Prostate gland (tissue), 2 donors: ENCODE measurements around the gene CORO6.

Source experiments
- POLR2AphosphoS5 ChIP-seq: sonication (generic); formaldehyde crosslinking; IDR thresholded peaks from one replicate; pipeline ENCODE4 v1.6.1; 2017; ENCODE audit warnings: antibody characterized with exemption
- TF ChIP-seq, protein P1 (sequence below), 4 experiments: fragments of 200-600 bp in 2 of 4; fragments of 450-650 bp in 2 of 4; sonication (generic) in 2 of 4; IDR thresholded peaks; 1 replicate in 3 of 4; 2 replicates in 1 of 4; pipeline ENCODE4 v1.5.1; 2016 to 2019; ENCODE audit warnings: antibody characterized with exemption in 4 of 4, mild to moderate bottlenecking in 2 of 4, moderate library complexity in 2 of 4

DNA sequence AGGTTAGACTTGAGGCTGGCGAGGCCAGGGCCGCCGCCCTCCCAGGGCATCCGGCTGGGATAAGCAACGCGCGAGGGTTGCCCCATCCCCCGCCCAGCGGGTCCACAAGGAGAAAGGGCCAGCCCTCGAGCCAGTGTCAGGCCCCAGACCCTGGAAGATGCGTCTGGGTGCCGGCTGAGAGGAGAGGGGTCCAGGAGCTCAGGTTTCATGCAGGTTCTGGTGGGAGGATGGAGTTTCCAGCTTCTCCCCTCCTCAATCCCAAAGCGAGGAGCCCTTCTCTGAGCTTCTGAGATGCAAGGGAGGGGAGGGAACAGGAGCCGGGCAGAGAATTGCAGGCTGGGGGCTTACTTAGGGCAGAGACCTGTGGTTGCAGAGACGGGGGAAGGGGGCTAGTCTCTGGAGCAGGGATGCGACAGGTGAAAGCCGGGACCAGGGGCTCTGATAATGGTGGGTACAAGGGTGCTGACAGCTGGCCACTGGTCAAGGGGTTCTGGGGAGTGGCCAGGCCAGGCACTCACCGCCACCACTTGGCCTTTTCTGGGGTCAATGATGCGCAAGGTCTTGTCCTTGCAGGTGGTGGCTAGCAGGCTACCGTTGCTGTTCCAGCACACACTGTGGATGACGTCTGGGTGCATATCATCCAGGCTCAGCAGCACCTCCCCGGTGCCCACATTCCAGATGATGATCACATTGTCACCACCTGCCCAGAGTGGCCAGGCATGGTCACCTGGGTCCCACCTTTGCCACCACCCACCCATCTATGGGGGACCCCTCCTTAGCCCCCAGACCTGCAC is 4.2 kb downstream of the CORO6 start:
- TF ChIP-seq, protein P1, sequence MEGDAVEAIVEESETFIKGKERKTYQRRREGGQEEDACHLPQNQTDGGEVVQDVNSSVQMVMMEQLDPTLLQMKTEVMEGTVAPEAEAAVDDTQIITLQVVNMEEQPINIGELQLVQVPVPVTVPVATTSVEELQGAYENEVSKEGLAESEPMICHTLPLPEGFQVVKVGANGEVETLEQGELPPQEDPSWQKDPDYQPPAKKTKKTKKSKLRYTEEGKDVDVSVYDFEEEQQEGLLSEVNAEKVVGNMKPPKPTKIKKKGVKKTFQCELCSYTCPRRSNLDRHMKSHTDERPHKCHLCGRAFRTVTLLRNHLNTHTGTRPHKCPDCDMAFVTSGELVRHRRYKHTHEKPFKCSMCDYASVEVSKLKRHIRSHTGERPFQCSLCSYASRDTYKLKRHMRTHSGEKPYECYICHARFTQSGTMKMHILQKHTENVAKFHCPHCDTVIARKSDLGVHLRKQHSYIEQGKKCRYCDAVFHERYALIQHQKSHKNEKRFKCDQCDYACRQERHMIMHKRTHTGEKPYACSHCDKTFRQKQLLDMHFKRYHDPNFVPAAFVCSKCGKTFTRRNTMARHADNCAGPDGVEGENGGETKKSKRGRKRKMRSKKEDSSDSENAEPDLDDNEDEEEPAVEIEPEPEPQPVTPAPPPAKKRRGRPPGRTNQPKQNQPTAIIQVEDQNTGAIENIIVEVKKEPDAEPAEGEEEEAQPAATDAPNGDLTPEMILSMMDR (IDR thresholded peaks at IDR 0.05), result no peak
- TF ChIP-seq POLR2AphosphoS5, result no peak
